GM12874 (cell line): ENCODE measurements around the gene GNAL.

ENCODE experiments used
- CTCF ChIP-seq: IDR thresholded peaks from 2 replicates; pipeline ENCODE4 v1.5.1; 2011; ENCODE audit warnings: low read depth, mild to moderate bottlenecking, control low read depth, low read length, moderate library complexity; ENCODE audit not compliant: insufficient read depth

Gene GNAL

GRCh38 chr18:11775436-11776174 lies 86.5 kb downstream of the GNAL start:
- TF ChIP-seq CTCF: no peak

GRCh38 chr18:11780042-11780441 lies 91.0 kb downstream of the GNAL start:
- TF ChIP-seq CTCF: no peak

- no peak for TF ChIP-seq CTCF
These were observed 94.8 kb downstream of the GNAL start for GRCh38 chr18:11783716-11784331.

- TF ChIP-seq CTCF: no peak
These were observed 95.7 kb downstream of the GNAL start for GRCh38 chr18:11784674-11785304.

GRCh38 chr18:11785444-11786055 lies 96.5 kb downstream of the GNAL start:
- no peak for TF ChIP-seq CTCF

- no peak for TF ChIP-seq CTCF
These were observed 100.8 kb downstream of the GNAL start for GRCh38 chr18:11789716-11790510.
